ENCODE measurements around the gene TSPAN2.

Gene TSPAN2

GRCh38 chr1:115089420-115090185 lies at the start of gene TSPAN2:
Gene TSPAN2 (minus strand): TSS chr1:115089503. CDS start chr1:115089432, 71 bp downstream.
- peak; percentile 28 for DNase-seq (ENCODE audit: low spot score)
- FAIRE-seq: no peak

- DNase-seq (ENCODE audit: low spot score) (peak; percentile 86), FAIRE-seq (peak; percentile 78)
These were observed 49.7 kb upstream of the TSPAN2 start for GRCh38 chr1:115138973-115139372.

- DNase-seq (ENCODE audit: low spot score) (no peak), FAIRE-seq (no peak)
These were observed 49.0 kb upstream of the TSPAN2 start for GRCh38 chr1:115138271-115138670.

- FAIRE-seq: no peak
These were observed 47.9 kb upstream of the TSPAN2 start for GRCh38 chr1:115137191-115137590.

GRCh38 chr1:115136706-115137105 lies 47.4 kb upstream of the TSPAN2 start:
- FAIRE-seq (no peak), DNase-seq (ENCODE audit: low spot score) (peak; percentile 67)

More at GRCh38 chr1:115137191-115137590, 47.9 kb upstream of the TSPAN2 start:
- DNase-seq (ENCODE audit: low spot score): no peak

- DNase-seq (ENCODE audit: low spot score): peak; percentile 66
- no peak for FAIRE-seq
These were observed 46.8 kb upstream of the TSPAN2 start for GRCh38 chr1:115136106-115136505.

GRCh38 chr1:115135681-115136080 lies 46.4 kb upstream of the TSPAN2 start:
- DNase-seq (ENCODE audit: low spot score) (peak; percentile 65), FAIRE-seq (peak; percentile 58)

GRCh38 chr1:115134850-115135480 lies 45.7 kb upstream of the TSPAN2 start:
- peak; percentile 90 for FAIRE-seq

GRCh38 chr1:115134231-115134630 lies 44.9 kb upstream of the TSPAN2 start:
- no peak for DNase-seq (ENCODE audit: low spot score)
- FAIRE-seq: no peak

More at GRCh38 chr1:115134850-115135480, 45.7 kb upstream of the TSPAN2 start:
- DNase-seq (ENCODE audit: low spot score): peak; percentile 99

GRCh38 chr1:115133440-115133839 lies 44.1 kb upstream of the TSPAN2 start:
- FAIRE-seq (peak; percentile 68), DNase-seq (ENCODE audit: low spot score) (peak; percentile 75)

- FAIRE-seq (peak; percentile 89), DNase-seq (ENCODE audit: low spot score) (peak; percentile 60)
These were observed 41.5 kb upstream of the TSPAN2 start for GRCh38 chr1:115130786-115131185.

GRCh38 chr1:115129071-115129640 lies 39.9 kb upstream of the TSPAN2 start:
- FAIRE-seq (no peak), DNase-seq (ENCODE audit: low spot score) (no peak)

GRCh38 chr1:115127539-115127938 lies 38.2 kb upstream of the TSPAN2 start:
- FAIRE-seq (no peak), DNase-seq (ENCODE audit: low spot score) (no peak)

GRCh38 chr1:115126516-115126915 lies 37.2 kb upstream of the TSPAN2 start:
- FAIRE-seq (peak; percentile 90), DNase-seq (ENCODE audit: low spot score) (peak; percentile 44)

- FAIRE-seq (peak; percentile 99), DNase-seq (ENCODE audit: low spot score) (peak; percentile 88)
These were observed 33.8 kb upstream of the TSPAN2 start for GRCh38 chr1:115123116-115123515.

- DNase-seq (ENCODE audit: low spot score) (no peak), FAIRE-seq (no peak)
These were observed 32.5 kb upstream of the TSPAN2 start for GRCh38 chr1:115121793-115122192.

- no peak for DNase-seq (ENCODE audit: low spot score)
- no peak for FAIRE-seq
These were observed 31.0 kb upstream of the TSPAN2 start for GRCh38 chr1:115120296-115120695.

GRCh38 chr1:115118611-115119010 lies 29.3 kb upstream of the TSPAN2 start:
- no peak for FAIRE-seq
- peak; percentile 41 for DNase-seq (ENCODE audit: low spot score)

GRCh38 chr1:115118086-115118485 lies 28.8 kb upstream of the TSPAN2 start:
- no peak for DNase-seq (ENCODE audit: low spot score)

GRCh38 chr1:115117298-115117697 lies 28.0 kb upstream of the TSPAN2 start:
- DNase-seq (ENCODE audit: low spot score) (no peak), FAIRE-seq (no peak)

More at GRCh38 chr1:115118086-115118485, 28.8 kb upstream of the TSPAN2 start:
- peak; percentile 8 for FAIRE-seq

- DNase-seq (ENCODE audit: low spot score) (no peak), FAIRE-seq (no peak)
These were observed 27.2 kb upstream of the TSPAN2 start for GRCh38 chr1:115116512-115116911.

GRCh38 chr1:115115521-115116161 lies 26.3 kb upstream of the TSPAN2 start:
- DNase-seq (ENCODE audit: low spot score) (peak; percentile 64), FAIRE-seq (peak; percentile 78)
